ENCODE data around the gene KCNQ2.
"Not testable (repeated sequence)": the region's sequence is repeated elsewhere in the genome, so short reads cannot be mapped to it uniquely, and the experiment has no call there.

Gene KCNQ2

DNA sequence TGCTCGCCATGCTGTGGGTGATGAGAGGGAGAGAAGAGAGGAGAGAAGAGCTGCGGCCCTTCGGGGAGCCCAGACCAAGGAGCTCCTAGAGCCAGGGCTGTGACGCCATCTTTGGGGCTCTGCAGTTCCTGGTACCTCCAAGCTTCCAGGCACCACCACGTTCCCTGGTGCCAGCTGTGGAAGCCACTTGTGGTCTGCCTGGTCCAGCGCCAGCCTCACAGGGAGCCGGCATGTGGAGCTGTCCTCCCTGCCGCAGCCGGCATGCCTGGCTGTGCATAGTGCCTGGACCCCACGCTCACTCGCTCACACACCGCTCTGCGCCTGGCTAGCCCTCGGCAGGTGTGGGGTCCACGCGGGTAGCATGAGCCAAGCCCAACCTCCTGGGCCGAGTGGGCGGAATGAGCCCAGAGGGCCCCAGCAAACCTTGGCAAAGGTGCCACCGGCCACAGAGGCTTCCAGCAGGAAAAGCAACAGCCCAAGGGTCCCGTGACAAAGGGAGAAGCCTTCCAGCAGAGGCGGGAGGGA lies 92.0 kb downstream of the KCNQ2 start:
- no peak for DNase-seq

DNA sequence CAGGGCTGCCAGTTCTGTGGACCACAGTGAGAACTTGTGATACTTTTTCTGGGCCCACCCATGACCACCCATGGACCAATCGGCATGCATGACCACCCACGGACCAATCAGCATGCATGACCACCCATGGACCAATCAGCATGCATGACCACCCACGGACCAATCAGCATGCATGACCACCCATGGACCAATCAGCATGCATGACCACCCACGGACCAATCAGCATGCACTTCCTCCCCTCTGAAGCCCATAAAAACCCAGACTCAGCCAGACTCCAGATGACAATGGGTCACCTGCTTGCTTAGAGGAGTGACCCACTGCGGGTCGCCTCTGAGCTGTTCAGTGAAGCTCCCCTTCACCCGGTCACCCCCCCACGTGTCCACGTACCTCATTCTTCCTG lies 92.6 kb downstream of the KCNQ2 start:
- DNase-seq: not testable (repeated sequence)

DNA sequence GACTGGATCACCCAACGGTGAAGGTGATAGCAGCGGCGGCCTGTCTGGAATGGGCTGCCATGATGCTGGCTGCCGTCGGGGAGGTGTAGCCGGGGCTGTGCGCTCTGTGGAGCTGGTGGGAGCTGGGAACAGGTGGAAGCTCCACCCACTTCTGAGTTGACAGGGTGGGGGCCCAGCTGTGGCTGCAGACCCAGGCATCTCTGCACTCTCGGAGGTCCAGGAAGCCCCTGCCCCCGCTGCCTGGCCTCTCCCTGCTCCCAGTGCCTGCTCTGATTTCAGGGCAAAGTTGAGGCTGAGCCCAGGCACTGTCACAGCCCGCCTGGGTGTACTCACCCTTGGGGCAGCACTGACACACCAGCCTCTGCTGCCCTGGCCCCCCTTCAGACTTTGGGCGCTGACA lies 93.2 kb downstream of the KCNQ2 start:
- DNase-seq: no peak

DNA sequence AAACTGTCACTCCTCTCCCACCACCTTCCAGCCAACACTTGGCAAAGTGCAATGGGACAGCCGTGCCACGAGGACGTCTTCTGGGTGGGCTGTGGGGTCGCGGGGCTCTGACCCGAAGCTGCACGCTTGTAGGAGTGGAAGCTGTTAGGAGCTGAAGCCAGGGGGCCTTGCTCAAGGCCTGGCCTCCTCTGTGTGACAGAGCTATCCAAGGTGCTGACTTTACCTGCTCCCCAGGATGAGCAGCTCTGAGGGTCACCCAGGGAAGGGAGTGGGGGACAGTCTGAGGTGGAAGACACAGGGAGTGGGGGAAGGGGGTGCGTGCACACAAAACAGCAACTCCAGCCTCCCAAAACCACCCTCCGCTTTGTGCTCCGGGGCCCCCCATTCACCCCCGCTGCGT lies 93.8 kb downstream of the KCNQ2 start:
- no peak for DNase-seq

DNA sequence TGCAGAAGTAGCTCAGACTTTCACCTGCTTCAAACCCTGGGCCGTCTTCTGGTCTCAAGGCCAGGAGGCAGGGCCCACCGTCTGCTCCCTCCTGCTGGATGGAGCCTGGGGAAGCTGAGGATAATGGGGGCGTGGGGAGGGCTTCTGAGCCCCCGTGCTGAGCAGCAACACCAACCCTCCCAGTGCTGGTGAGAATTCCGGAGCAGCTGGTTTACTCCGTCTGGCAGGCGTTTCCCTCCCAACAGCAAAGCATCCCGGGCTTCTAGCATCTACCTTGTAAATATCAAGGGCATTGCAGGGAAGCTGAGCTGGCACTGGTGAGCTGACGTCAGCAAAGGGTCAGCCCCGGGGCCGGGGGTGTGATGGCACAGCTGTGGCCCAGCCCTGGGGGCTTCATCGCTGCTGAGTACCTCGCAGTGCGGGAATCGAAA lies 94.5 kb downstream of the KCNQ2 start:
- no peak for DNase-seq

DNA sequence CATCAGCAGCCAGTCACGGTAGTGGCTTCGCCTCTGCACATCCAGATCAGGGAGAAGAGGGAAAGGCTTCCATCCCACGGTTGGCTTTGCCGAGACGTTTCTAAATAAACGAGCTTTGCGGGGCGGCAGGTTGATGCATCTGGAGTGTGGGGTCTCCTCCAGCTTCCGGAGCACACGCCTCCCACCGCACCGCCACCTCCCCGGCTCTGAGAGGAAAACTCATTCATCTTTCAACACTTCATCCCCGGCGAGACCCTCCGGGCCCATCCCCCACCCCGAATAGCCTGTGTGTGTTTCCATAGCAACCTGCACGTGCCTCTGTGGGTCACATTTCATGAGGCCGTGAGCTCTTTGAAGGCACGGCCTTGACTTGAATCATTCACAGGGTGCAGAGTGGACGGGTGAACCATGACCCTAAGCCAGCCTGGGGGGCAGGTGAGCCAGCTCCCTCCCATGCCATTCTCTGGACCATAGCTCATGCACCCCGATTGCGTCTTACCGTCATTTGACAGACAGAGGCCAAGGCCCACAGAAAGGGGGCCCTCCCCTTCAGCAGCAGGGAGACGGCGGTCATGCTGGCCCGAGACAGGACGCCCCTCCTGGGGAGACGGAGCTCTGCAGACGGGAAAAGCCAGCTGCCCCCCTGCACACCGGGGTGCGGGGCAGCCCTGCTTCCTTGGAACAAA lies 95.1 kb downstream of the KCNQ2 start:
- DNase-seq: no peak

DNA sequence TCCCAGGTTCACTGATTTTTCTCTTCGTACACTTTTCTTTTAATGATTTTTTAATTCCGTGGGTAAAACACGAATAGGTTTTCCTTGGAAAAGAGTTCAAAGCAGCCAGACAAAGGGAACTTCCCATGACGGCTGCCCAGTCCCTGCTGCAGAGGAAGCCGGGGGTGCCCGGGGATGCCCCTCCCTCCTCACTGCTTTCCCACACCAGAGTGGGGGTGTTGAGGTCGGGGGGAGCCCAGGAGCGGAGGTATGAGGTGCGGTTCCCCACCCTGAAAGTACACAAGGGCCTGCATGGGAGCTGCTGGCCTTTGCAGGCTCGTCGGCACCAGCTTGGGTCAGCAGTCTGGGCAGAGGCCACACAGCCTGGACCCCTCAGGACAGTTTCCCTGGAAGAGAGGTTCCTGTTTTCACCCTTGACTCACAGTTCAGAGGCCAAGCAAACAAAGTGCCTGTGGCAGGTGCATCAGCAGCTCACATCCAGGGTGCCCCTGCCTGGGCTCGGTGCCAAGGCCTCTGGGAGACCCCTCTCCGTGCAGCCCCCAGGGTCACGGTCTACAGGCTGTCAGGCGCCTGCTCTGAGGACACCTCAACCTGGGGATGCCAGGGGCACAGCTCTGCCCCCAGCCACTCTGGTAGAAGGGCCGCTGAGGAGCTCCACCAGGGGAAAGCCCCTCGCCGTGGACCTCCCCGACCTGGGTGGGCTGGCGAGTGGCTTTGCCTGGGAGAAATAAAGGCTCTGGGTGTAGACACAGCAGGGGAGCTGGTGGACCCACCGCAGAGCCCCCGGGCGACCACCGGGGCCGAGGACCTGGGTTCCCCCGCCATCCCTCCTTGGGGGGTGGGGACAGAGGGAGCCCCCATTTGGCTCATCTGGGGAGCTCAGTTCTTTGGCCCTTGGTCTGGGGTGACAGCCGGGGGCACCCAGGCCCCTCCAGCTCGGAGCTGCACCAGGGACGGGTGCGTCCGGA lies 95.9 kb downstream of the KCNQ2 start:
- DNase-seq: no peak

DNA sequence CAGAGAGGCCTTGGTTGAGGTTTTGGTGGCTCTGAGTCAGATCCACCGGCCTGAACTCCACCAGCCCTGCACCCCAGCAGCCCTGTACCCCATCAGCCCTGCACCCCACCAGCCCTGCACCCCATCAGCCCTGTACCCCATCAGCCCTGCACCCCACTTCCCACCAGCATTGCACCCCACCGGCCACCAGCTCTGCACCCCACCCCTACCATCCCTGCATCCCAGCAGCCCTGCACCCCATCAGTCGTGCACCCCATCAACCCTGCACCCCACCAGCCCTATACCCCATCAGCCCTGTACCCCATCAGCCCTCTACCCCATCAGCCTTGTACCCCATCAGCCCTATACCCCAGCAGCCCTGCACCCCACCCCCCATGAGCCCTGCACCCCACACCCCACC lies 97.0 kb downstream of the KCNQ2 start:
- no peak for DNase-seq

DNA sequence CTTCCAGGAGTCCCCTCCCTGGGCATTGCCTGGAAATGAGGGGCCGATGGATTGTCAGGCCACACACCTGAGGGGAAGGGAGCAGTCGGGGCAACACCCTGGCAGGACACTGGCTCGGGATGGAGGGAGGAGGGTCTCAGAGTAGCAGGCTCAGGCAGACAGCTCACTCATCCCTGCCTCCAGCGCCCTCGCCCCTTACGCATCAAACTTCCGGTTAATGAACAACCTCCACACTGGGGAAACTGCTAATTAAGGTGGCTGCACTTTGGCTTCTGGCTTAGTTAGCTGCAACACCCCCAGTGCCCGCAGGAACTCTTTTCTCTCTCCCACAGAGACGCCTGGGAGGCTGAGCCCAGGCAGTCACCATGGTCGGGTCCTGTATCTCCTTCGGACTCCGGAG lies 98.0 kb downstream of the KCNQ2 start:
- no peak for DNase-seq

DNA sequence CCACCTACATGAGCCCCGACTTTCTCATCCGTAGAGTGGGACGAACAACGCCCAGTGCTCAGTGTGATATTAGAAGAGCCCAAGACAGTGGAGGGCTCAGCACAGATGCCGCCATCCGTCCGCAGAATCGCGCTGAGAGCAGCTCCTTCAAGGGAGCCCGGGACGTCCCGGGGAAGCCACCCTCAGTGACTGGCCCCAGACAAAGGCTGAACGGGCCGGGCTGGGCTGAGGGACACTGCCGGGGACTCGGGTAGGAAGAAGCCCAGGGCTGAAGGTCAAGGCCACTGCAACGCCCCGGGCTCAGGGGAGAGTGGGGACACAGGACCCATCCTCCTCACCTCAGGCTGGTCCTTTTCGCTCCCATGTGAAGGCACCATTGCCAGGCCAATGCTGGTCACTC lies 98.5 kb downstream of the KCNQ2 start:
- no peak for DNase-seq

DNA sequence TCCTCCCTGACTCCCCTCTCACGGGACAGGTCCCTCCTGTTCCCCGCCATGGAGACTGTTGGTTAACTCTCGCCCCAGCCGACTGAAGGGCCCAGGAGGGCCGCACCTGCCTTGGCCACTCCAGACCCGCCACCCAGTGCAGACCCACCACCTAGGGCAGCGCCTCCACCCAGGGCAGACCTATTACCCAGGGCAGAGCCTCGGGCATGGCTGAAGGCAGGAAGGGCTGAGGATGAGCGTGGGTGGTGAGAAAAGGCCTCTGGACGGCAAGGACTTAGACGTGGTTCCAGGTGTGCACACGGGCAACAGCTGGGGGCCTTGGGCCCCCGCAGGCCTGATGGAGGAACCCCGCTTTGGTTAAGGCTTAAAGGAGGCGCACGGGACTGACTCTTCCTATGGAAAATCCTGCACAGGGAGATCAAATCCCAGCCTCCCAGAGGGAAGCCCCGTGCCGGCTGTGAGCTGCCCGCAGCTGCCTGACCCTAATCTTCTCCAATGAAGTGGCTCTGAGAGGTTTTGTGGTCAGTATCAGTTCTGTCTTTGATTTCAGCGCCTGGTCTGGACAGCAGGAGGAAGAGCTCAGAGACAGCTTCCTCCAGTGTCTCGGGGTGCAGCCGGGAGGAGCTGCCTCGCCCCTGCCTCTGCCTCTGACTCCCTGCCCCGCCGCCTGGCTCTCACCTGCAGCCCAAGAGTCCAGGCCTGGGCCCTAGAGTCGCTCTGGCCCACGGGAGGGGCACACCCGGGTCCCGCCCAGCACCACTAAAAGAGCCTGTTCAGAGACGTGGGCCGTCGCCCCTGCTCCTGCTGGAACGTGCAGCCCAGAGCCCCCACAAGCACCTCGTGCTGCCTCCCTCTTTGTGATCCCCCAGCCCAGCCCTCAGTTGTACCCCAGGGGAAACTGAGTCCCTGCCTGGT lies 99.2 kb downstream of the KCNQ2 start:
- DNase-seq: no peak

DNA sequence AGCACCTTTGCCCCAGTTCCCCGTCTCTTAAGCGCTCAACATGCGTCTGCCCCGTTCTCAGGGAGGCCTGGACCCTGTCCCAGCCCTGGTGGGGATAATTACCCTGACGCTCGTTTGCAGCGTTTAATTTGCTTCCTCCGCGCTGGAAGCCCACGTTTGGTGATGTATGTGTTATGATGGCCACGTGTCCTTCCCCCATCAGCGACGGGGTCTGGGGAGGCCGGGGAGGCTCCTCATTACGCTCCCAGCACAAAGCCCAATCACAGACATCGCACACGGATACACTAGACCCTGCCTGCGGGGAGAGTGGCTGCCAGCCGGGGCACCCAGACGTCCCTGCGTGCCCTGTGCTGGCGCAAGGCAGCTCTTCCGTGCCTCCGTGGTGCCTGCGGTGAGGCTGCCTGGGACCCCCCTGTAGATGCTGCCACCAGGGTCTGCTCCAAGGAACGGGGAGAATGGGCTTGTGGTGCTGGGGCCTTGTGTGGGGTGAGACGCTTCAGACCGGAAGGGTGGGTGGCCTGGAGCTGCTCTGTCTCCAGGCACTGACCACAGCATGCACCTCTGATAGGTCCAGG lies 101.1 kb downstream of the KCNQ2 start:
- DNase-seq: no peak

DNA sequence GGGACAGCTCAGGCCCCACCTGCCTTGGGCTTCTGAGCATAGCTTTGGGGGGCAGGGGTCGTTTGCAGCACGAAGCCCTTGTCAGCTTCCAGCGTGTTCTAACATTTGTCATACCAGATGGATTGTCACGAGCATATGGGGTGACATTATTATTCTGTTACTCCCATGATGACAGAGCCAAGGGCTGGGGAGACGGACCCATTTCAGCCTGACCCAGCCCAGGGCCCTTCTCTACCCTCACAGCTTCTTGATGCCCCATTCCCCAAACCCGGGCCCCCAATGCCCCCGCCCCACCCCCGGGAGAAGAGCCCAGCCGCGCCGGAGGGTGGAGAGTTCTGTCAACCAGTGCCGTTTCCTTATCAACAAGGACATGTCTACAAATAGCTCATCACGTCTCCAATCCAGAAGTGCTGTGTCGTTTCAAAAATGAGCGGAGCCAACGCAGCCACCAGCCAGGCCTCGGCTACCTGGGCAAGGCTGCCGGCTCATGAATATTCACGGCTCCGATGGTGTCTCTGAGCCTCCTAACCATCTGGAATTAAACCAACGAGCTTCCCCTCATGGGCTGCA lies 101.8 kb downstream of the KCNQ2 start:
- no peak for DNase-seq

DNA sequence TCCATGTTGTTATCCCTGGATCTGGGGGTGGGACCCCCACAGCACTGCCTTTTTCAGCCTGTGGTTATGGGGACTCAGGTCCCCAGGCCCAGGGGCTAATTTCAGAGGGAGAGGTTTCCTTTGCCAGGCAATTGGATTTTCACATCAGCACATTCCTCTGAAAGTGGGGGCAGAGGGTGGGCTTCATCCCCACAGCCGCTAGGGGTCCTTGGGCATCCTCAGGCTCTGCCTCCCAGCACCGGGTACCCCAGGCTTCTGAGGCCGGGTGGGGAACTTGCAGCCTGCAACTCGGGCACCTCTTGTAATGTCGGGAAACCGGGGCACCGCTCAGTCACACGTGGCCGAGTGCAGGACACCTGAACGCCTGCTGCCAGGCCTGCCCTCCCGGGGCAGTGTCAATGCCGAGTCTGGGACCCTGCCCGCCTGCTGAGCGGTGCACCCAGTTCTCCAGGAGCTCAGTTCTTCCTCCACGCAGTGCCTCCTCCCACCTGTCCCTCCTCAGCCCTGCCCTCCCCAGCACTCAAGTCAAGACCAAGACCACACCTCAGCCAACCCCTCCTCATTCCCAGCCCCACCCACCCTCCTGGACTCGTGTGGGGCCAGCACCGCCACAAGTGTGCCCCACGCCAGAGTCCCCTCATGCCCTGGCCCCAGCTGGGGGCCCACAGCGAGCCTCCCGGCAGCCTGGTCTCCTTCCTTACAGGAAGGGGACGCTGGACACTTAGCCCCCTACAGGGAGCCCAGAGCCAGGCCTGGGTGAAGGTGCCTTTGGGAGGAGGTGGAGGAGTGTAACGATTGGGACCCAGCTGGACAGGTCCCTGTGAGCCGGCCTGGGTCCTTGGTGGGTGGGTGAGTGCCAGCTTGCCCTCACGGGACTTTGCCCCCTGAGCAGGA lies 102.5 kb downstream of the KCNQ2 start:
- no peak for DNase-seq

DNA sequence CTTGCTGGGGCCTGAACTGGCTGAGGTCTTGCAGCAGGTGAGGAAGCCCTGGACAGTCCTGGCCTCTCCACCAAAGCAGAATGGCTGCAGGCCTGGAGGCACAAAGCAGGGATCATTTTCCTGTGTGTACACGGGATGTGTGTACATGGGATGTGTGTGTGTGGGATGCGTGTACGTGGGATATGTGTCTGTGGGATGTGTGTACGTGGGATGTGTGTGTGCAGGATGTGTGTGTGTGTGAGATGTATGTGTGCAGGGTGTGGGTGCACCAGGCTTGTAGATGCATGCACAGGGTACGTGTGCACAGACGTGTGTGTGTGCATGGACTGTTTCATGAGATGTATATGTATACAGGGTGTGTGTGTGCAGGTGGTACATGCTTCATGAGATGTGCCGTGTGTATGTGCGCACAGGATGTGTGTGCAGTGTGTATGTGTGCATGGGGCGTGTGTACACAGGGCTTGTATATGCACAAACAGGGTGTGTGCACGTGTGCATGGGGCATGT lies 103.4 kb downstream of the KCNQ2 start:
- no peak for DNase-seq

DNA sequence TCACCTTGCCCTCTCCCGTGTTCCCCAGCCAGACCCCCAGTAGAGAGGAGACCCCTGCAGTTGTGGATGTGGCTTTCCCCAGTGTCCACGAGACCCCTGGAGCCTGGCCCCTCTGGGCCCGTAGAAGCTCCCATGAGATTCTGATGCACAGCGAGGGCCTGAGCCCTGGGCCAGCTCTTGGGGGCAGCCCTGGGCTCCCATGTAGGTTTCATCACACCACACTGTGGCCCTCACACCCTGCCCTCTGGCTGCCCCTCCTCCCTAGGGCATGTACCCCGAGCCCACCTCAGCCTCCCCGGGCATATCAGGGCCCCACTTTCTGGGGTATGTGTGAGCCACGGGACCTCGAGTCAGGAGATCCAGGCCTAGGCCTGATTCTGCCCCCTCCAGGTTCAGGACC lies 104.3 kb downstream of the KCNQ2 start:
- no peak for DNase-seq

DNA sequence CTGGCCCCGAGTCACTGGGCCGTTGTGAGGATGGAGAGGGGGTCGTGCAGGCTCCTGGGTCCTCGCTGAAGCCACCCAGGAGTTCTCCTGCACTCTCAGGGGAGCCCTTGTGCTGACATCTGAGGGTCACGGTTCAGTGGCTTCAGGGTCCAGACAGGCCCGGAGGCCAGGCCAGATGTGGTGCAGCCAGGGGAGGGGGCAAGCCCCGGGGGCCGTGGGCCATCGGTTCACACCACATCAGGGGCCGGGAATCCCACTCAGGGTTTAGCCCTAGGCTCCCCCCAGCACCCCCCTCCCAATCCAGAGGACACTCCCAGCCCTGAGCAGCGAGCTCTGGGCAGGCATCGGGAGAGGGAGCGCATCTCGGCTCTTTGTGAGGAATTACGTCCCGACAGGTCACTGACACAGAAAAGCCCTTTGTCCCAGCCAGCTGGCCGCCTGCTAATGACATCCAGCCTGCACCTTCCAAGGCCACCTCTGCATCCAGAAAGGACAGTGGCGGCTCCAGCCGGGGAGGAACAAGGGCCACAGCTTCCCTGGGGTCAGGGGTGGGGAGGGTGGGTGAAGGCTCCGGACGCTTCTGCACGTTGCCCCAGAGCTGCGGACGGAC lies 104.9 kb downstream of the KCNQ2 start:
- no peak for DNase-seq

DNA sequence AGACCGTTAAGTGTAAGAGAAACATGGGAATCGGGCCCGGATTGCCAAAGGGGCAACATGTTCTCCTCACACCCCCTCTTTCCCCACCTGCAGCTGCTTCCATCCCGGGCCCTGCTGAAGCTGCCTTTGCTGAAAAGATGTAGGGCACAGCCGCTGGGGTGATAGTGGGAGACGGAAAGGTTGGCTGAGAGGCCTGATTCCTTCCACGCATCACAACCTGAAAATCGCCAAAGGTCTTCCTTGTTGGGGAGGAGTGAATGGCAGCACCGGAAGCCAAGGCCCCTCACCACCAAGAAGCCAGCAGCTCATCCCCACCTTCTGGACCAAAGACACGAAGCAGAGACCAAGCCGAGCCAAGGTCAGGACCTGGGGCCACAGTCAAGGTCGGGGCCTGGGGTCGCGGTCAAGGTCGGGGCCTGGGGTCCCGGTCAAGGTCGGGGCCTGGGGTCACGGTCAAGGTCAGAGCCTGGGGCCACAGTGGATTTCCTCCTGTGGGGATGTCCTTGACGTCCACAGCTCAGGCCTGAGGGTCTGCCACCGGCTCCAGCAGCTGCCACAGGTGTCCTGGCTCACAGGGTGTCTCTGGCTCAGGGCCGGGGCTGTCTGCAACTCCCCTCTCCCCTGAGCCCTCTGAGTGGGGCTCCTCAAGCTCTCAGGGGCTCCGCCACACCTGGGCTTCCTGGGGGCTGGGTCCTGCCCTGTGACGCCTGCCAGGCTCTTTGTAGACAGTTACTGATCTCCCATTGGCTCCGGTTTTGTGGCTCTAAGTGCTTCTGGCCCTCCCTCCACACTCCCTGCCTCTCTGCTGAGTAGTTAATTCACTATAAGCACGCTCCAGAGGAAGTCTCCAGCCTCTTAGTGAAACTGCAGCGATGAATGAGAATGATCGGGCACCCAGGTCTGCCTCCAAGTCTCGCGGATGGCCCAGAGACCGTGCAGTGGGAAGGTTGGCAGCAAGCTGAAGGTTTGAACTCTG lies 105.8 kb downstream of the KCNQ2 start:
- no peak for DNase-seq
